H1 (cell line): ENCODE measurements around the gene MMP3. TPM values are rescaled to one million over a fixed set of nuclear protein-coding genes. Genes with fewer than 3 reads are reported as not detected.

Experiments
- CTCF ChIA-PET: fragments of 300-600 bp; sonication (Branson Sonifier 250); formaldehyde crosslinking; loops from one replicate; lab custom pipeline; 2021; ENCODE audit not compliant: partially characterized antibody; lab: Charles Lee
- POLR2A ChIA-PET: fragments of 300-600 bp; sonication (Branson Sonifier 250); formaldehyde crosslinking; loops from one replicate; lab custom pipeline; 2021; ENCODE audit warnings: inconsistent platforms; ENCODE audit not compliant: partially characterized antibody; lab: Charles Lee
- DNase-seq, 2 experiments: peaks; one replicate each; pipeline versions ENCODE4 v3.0.0 to v3.0.0-alpha.2; 2010 to 2022; ENCODE audit warnings: low spot score in 2 of 2, low read depth in 1 of 2, mixed read lengths in 1 of 2
- FAIRE-seq: peaks from 2 replicates; lab custom pipeline; 2011; peaks lifted over from hg19 to GRCh38; lab: Jason Lieb, UNC
- H2AFZ ChIP-seq: 2 replicates; pipeline ENCODE4 v1.8.1; 2012; ENCODE audit warnings: low read length, inconsistent platforms
- H2AK5ac ChIP-seq: 2 replicates; pipeline ENCODE4 v1.6.1; 2013; ENCODE audit warnings: low read depth, low read length
- H2BK120ac ChIP-seq: replicated peaks from 2 replicates; pipeline ENCODE3; 2013; ENCODE audit warnings: low read depth, low read length, inconsistent platforms
- H2BK12ac ChIP-seq: 2 replicates; pipeline ENCODE4 v1.6.1; 2013; ENCODE audit warnings: low read depth, low read length
- H2BK15ac ChIP-seq: 2 replicates; pipeline ENCODE4 v1.6.1; 2013; ENCODE audit warnings: low read length
- H2BK20ac ChIP-seq: 2 replicates; pipeline ENCODE4 v1.6.1; 2013; ENCODE audit warnings: low read length
- H2BK5ac ChIP-seq: 2 replicates; pipeline ENCODE4 v1.6.1; 2013; ENCODE audit warnings: low read depth, low read length
- H3K14ac ChIP-seq: 2 replicates; pipeline ENCODE4 v1.6.1; 2013; ENCODE audit warnings: inconsistent platforms; ENCODE audit not compliant: insufficient read length
- H3K18ac ChIP-seq: 2 replicates; pipeline ENCODE4 v1.6.1; 2013; ENCODE audit warnings: low read length; ENCODE audit errors: extremely low read depth
- H3K23ac ChIP-seq: 2 replicates; pipeline ENCODE4 v1.6.1; 2013; ENCODE audit warnings: inconsistent platforms; ENCODE audit not compliant: insufficient read length
- H3K23me2 ChIP-seq: 2 replicates; pipeline ENCODE4 v1.6.1; 2013; ENCODE audit warnings: low read depth, low read length
- H3K27ac ChIP-seq: 2 replicates; pipeline ENCODE4 v1.6.1; 2011; ENCODE audit warnings: low read depth, low read length, inconsistent platforms
- H3K27me3 ChIP-seq, 4 experiments: replicated peaks in 1 of 4; 1 replicate in 1 of 4; 2 replicates in 3 of 4; pipeline versions ENCODE4 v1.6.1 to v1.8.1; 2011 to 2013; ENCODE audit warnings: low read length in 3 of 4, mild to moderate bottlenecking in 3 of 4, inconsistent platforms in 2 of 4, mixed read lengths in 2 of 4, moderate library complexity in 1 of 4; ENCODE audit not compliant: control insufficient read depth in 3 of 4, insufficient read depth in 3 of 4; ENCODE audit errors: extremely low read depth in 1 of 4
- H3K36me3 ChIP-seq, 4 experiments: 2 replicates each; pipeline versions ENCODE4 v1.6.1 to v1.8.1; 2011 to 2013; ENCODE audit warnings: mild to moderate bottlenecking in 4 of 4, low read length in 3 of 4, moderate library complexity in 2 of 4, control low read depth in 1 of 4, inconsistent platforms in 1 of 4; ENCODE audit not compliant: insufficient read depth in 4 of 4, control insufficient read depth in 2 of 4
- H3K4ac ChIP-seq: replicated peaks from 2 replicates; pipeline ENCODE3; 2013; ENCODE audit warnings: low read length, low read depth, mixed read lengths, inconsistent platforms; ENCODE audit not compliant: insufficient read length
- H3K4me1 ChIP-seq, 4 experiments: replicated peaks in 1 of 4; 1 replicate in 1 of 4; 2 replicates in 3 of 4; pipeline versions ENCODE4 v1.6.1 to v1.8.1; 2011 to 2013; ENCODE audit warnings: low read length in 3 of 4, inconsistent platforms in 2 of 4, mixed read lengths in 1 of 4; ENCODE audit not compliant: insufficient read depth in 4 of 4, control insufficient read depth in 3 of 4
- H3K4me2 ChIP-seq, 2 experiments: 2 replicates each; pipeline versions ENCODE4 v1.6.1 to v1.8.1; 2011 to 2013; ENCODE audit warnings: low read depth in 2 of 2, low read length in 2 of 2, control low read depth in 1 of 2, inconsistent platforms in 1 of 2, mild to moderate bottlenecking in 1 of 2; ENCODE audit not compliant: insufficient read depth in 1 of 2
- H3K4me3 ChIP-seq, 4 experiments: fragments of 200-600, 300-600 bp in 1 of 4; sonication (generic), shearing (Covaris generic), sonication (Bioruptor Twin) in 1 of 4; 2 replicates each; pipeline versions ENCODE4 v1.5.1 to v1.8.1; 2011 to 2016; ENCODE audit warnings: low read length in 4 of 4, low read depth in 3 of 4, control low read depth in 2 of 4, inconsistent platforms in 2 of 4, mild to moderate bottlenecking in 2 of 4, mixed read lengths in 1 of 4, moderate library complexity in 1 of 4; ENCODE audit not compliant: insufficient read depth in 2 of 4; ENCODE audit errors: extremely low read depth in 1 of 4
- H3K56ac ChIP-seq: replicated peaks from 2 replicates; pipeline ENCODE3; 2013; ENCODE audit warnings: low read depth, mild to moderate bottlenecking, mixed read lengths, low read length, inconsistent platforms; ENCODE audit not compliant: insufficient read length
- H3K79me1 ChIP-seq: 2 replicates; pipeline ENCODE4 v1.6.1; 2013; ENCODE audit warnings: low read depth, low read length, control low read depth
- H3K79me2 ChIP-seq, 2 experiments: 2 replicates each; pipeline versions ENCODE4 v1.6.1 to v1.8.1; 2012 to 2013; ENCODE audit warnings: low read length in 2 of 2, mild to moderate bottlenecking in 2 of 2, inconsistent platforms in 1 of 2; ENCODE audit not compliant: insufficient read depth in 2 of 2, control insufficient read depth in 1 of 2
- H3K9ac ChIP-seq, 4 experiments: replicated peaks in 1 of 4; 1 replicate in 1 of 4; 2 replicates in 3 of 4; pipeline versions ENCODE4 v1.6.1 to v1.8.1; 2011 to 2013; ENCODE audit warnings: low read depth in 3 of 4, low read length in 3 of 4, control low read depth in 2 of 4, mild to moderate bottlenecking in 2 of 4, moderate library complexity in 2 of 4, inconsistent platforms in 1 of 4; ENCODE audit errors: extremely low read depth in 1 of 4
- H3K9me3 ChIP-seq, 2 experiments: 2 replicates each; pipeline versions ENCODE4 v1.6.1 to v1.8.1; 2012 to 2013; ENCODE audit warnings: mild to moderate bottlenecking in 2 of 2, moderate library complexity in 2 of 2, control low read depth in 1 of 2, inconsistent platforms in 1 of 2, low read depth in 1 of 2, low read length in 1 of 2, mixed read lengths in 1 of 2; ENCODE audit not compliant: insufficient read depth in 2 of 2
- H4K20me1 ChIP-seq, 2 experiments: replicated peaks in 1 of 2; 2 replicates each; pipeline versions ENCODE3 to v1.8.1; 2011 to 2013; ENCODE audit warnings: inconsistent platforms in 2 of 2, low read length in 2 of 2, mild to moderate bottlenecking in 1 of 2; ENCODE audit not compliant: insufficient read depth in 2 of 2, control insufficient read depth in 1 of 2
- H4K5ac ChIP-seq: 2 replicates; pipeline ENCODE4 v1.6.1; 2013; ENCODE audit warnings: low read length, low read depth, mixed read lengths, inconsistent platforms; ENCODE audit not compliant: insufficient read length
- H4K8ac ChIP-seq: 2 replicates; pipeline ENCODE4 v1.8.0; 2013; ENCODE audit warnings: mild to moderate bottlenecking, moderate library complexity, low read length, inconsistent platforms; ENCODE audit not compliant: insufficient read depth; ENCODE audit errors: extremely low read depth
- H4K91ac ChIP-seq: replicated peaks from 2 replicates; pipeline ENCODE3; 2013; ENCODE audit warnings: low read length, mixed read lengths, inconsistent platforms; ENCODE audit not compliant: insufficient read length
- ATF3 ChIP-seq: IDR thresholded peaks from 2 replicates; pipeline ENCODE4 v1.6.1; 2011; ENCODE audit warnings: low read depth, mild to moderate bottlenecking, low read length; ENCODE audit not compliant: insufficient read depth
- CREB1 ChIP-seq: IDR thresholded peaks from 2 replicates; pipeline ENCODE4 v1.6.1; 2012; ENCODE audit warnings: inconsistent platforms
- KDM1A ChIP-seq: fragments of 200-600, 300-600 bp; sonication (generic); IDR thresholded peaks from 2 replicates; pipeline ENCODE4 v1.7.1; 2016; ENCODE audit warnings: mild to moderate bottlenecking, low read length, borderline replicate concordance
- NRF1 ChIP-seq: IDR thresholded peaks from 2 replicates; pipeline ENCODE4 v1.6.1; 2011; ENCODE audit warnings: mild to moderate bottlenecking, low read depth, low read length, improper control_type of control experiment
- WGBS, 2 experiments: shearing (Covaris generic) in 1 of 2; methylation state at CpG; one replicate each; pipeline versions ENCODE4 v1.1.6 to v1.1.7; 2013 to 2015; ENCODE audit warnings: low lambda C conversion rate in 2 of 2, mixed read lengths in 2 of 2, inconsistent platforms in 1 of 2, low coverage in 1 of 2, missing lambda C conversion rate in 1 of 2; ENCODE audit not compliant: insufficient replicate concordance in 2 of 2, insufficient coverage in 1 of 2, insufficient read length in 1 of 2; ENCODE audit errors: extremely low coverage in 1 of 2, missing lambda C conversion rate in 1 of 2; 5-methylcytosine and 5-hydroxymethylcytosine counted together
- polyA plus RNA-seq, 7 experiments: library from polyadenylated mRNA; depleted of rRNA in 3 of 7; stranded (reverse) in 5 of 7; unstranded in 2 of 7; fragments of >200 nt in 5 of 7; fragments of 200-250 nt in 2 of 7; gene quantifications; 1 replicate in 5 of 7; 2 replicates in 1 of 7; 4 replicates in 1 of 7; pipeline versions ENCODE4 v1.2.1 to v1.2.3, GENCODE V29; 2011 to 2013; ENCODE audit warnings: missing spikeins in 2 of 7, mixed read lengths in 2 of 7
- total RNA-seq: library from RNA; stranded (reverse); fragmentation: NEBNext Ultra II Directional; extraction: Animal tissue kit (Norgen Biotek cat#: 25700); gene quantifications from 2 replicates; pipeline ENCODE4 v1.2.1, GENCODE V29; 2021

The MMP3 gene
- total and polyA plus RNA-seq, 2 of the 8 experiments (the other 6 are each of a cell fraction or from before 2014, with no cell fraction given): not detected

GRCh38 chr11:102883141-102883540 is 39.7 kb upstream of the MMP3 start:
- no peak overlapping the region for H3K56ac ChIP-seq
- no peaks in the 10 kb centered on the region for H3K79me1 ChIP-seq
- no peak overlapping the region for H4K5ac ChIP-seq
- H3K4me1 ChIP-seq: no peaks in the 10 kb centered on the region
- CTCF ChIA-PET: interaction anchor here (1.3 kb wide), 2 partner anchors 58 to 88 kb away, joined by 3 to 5 read pairs; no protein-coding TSS in a partner anchor
- H3K36me3 ChIP-seq: no peaks in the 10 kb centered on the region
- no peak overlapping the region for H4K8ac ChIP-seq
- H3K9ac ChIP-seq: no peak overlapping the region
- no peak overlapping the region for H3K4me2 ChIP-seq
- H3K27me3 ChIP-seq: no peaks in the 10 kb centered on the region
- H3K27ac ChIP-seq: no peak overlapping the region
- no peak for FAIRE-seq
- H2BK12ac ChIP-seq: no peak overlapping the region
- no peak overlapping the region for H3K18ac ChIP-seq
- no peaks in the 10 kb centered on the region for H4K20me1 ChIP-seq
- no peaks in the 10 kb centered on the region for H3K9me3 ChIP-seq
- TF ChIP-seq KDM1A (no peak), NRF1 (no peak), CREB1 (no peak), ATF3 (no peak)
- TF ChIP-seq, all 59 proteins: peak for 0
- Histone ChIP-seq H3K79me2 (no peaks in the 10 kb centered on the region), H3K23ac (no peak overlapping the region), H2BK120ac (no peak overlapping the region), H3K23me2 (no peaks in the 10 kb centered on the region), H2BK15ac (no peak overlapping the region), H2AFZ (no peak overlapping the region), H3K14ac (no peak overlapping the region), H3K4ac (no peak overlapping the region), H2BK5ac (no peak overlapping the region), H4K91ac (no peak overlapping the region), H2AK5ac (no peak overlapping the region), H3K4me3 (no peak overlapping the region), H2BK20ac (no peak overlapping the region)
- 92% methylated on average over 3 of the region's 3 CpGs; no CpG with 5 or more reads in 1 of the 2 experiments for WGBS, 2 experiments
- POLR2A ChIA-PET: no interaction called here
- DNase-seq: no peak
